Mesenchymal stem cell (in vitro differentiated cells and primary cell): ENCODE data around the gene ZNF444.
"Not testable (repeated sequence)": the region's sequence is repeated elsewhere in the genome, so short reads cannot be mapped to it uniquely, and the experiment has no call there.

Experiments
- DNase-seq: peaks from one replicate; pipeline ENCODE4 v3.0.0-alpha.2; 2013
- H2AFZ ChIP-seq: one replicate; pipeline ENCODE4 v1.6.1; 2013; ENCODE audit warnings: low read depth, mild to moderate bottlenecking, control low read depth, inconsistent platforms, low read length, moderate library complexity
- H2AK5ac ChIP-seq: 2 replicates; pipeline ENCODE4 v1.6.1; 2013; ENCODE audit warnings: low read length, moderate library complexity, mild to moderate bottlenecking, inconsistent platforms; ENCODE audit not compliant: severe bottlenecking
- H2BK120ac ChIP-seq: one replicate; pipeline ENCODE4 v1.6.1; 2013; ENCODE audit warnings: low read depth, mild to moderate bottlenecking, inconsistent platforms, low read length, moderate library complexity
- H2BK12ac ChIP-seq, 2 experiments: one replicate each; pipeline ENCODE4 v1.6.1; 2013; ENCODE audit warnings: inconsistent platforms in 2 of 2, low read length in 2 of 2, mild to moderate bottlenecking in 2 of 2, moderate library complexity in 2 of 2, control low read depth in 1 of 2
- H2BK15ac ChIP-seq: one replicate; pipeline ENCODE4 v1.6.1; 2013; ENCODE audit warnings: mild to moderate bottlenecking, low read depth, inconsistent platforms; ENCODE audit not compliant: poor library complexity, severe bottlenecking
- H2BK5ac ChIP-seq: 2 replicates; pipeline ENCODE4 v1.6.1; 2013; ENCODE audit warnings: low read depth, mild to moderate bottlenecking, low read length, control low read depth, inconsistent platforms; ENCODE audit not compliant: poor library complexity, severe bottlenecking
- H3K14ac ChIP-seq, 2 experiments: one replicate each; pipeline ENCODE4 v1.6.1; 2013; ENCODE audit warnings: inconsistent platforms in 2 of 2, low read length in 2 of 2, control low read depth in 1 of 2, mild to moderate bottlenecking in 1 of 2, moderate library complexity in 1 of 2
- H3K18ac ChIP-seq, 2 experiments: one replicate each; pipeline ENCODE4 v1.6.1; 2013; ENCODE audit warnings: inconsistent platforms in 2 of 2, low read length in 2 of 2, control low read depth in 1 of 2, low read depth in 1 of 2, mild to moderate bottlenecking in 1 of 2
- H3K23ac ChIP-seq, 2 experiments: one replicate each; pipeline ENCODE4 v1.6.1; 2013; ENCODE audit warnings: inconsistent platforms in 2 of 2, low read length in 2 of 2, mild to moderate bottlenecking in 2 of 2, moderate library complexity in 2 of 2, control low read depth in 1 of 2
- H3K27ac ChIP-seq: 2 replicates; pipeline ENCODE4 v1.5.1; 2013; ENCODE audit warnings: mild to moderate bottlenecking, moderate library complexity, low read length, control low read depth, inconsistent platforms; ENCODE audit not compliant: poor library complexity, severe bottlenecking
- H3K27me3 ChIP-seq, 2 experiments: 2 replicates each; pipeline versions ENCODE4 v1.6.1 to v1.7.0; 2013; ENCODE audit warnings: low read length in 2 of 2, mild to moderate bottlenecking in 2 of 2, moderate library complexity in 2 of 2, control low read depth in 1 of 2, inconsistent platforms in 1 of 2; ENCODE audit not compliant: control insufficient read depth in 1 of 2, insufficient read depth in 1 of 2
- H3K36me3 ChIP-seq, 2 experiments: 2 replicates each; pipeline versions ENCODE4 v1.6.1 to v1.7.0; 2013; ENCODE audit warnings: low read length in 2 of 2, control low read depth in 1 of 2, inconsistent platforms in 1 of 2, low read depth in 1 of 2, mild to moderate bottlenecking in 1 of 2; ENCODE audit not compliant: insufficient read depth in 2 of 2, control insufficient read depth in 1 of 2
- H3K4ac ChIP-seq, 2 experiments: one replicate each; pipeline ENCODE4 v1.6.1; 2013; ENCODE audit warnings: inconsistent platforms in 2 of 2, low read length in 2 of 2, mild to moderate bottlenecking in 2 of 2, moderate library complexity in 2 of 2, control low read depth in 1 of 2, low read depth in 1 of 2
- H3K4me1 ChIP-seq: 2 replicates; pipeline ENCODE4 v1.6.1; 2013; ENCODE audit warnings: low read depth, low read length, control low read depth; ENCODE audit not compliant: control insufficient read depth, insufficient read depth
- H3K4me2 ChIP-seq: 2 replicates; pipeline ENCODE4 v1.6.1; 2013; ENCODE audit warnings: low read length, mild to moderate bottlenecking, inconsistent platforms; ENCODE audit not compliant: poor library complexity, severe bottlenecking
- H3K4me3 ChIP-seq, 2 experiments: 2 replicates each; pipeline versions ENCODE4 v1.5.1 to v1.7.0; 2013; ENCODE audit warnings: low read length in 2 of 2, mild to moderate bottlenecking in 2 of 2, control low read depth in 1 of 2, low read depth in 1 of 2; ENCODE audit not compliant: insufficient read depth in 1 of 2
- H3K79me1 ChIP-seq: replicated peaks from 2 replicates; pipeline ENCODE4 v1.6.1; 2013; ENCODE audit warnings: mild to moderate bottlenecking, control low read depth, low read length, inconsistent platforms; ENCODE audit not compliant: poor library complexity, severe bottlenecking
- H3K9ac ChIP-seq: 2 replicates; pipeline ENCODE4 v1.7.0; 2013; ENCODE audit warnings: mild to moderate bottlenecking, low read length, moderate library complexity
- H3K9me3 ChIP-seq: 2 replicates; pipeline ENCODE4 v1.7.0; 2013; ENCODE audit warnings: mild to moderate bottlenecking, low read length; ENCODE audit not compliant: control insufficient read depth
- H4K8ac ChIP-seq: one replicate; pipeline ENCODE4 v1.6.1; 2013; ENCODE audit warnings: inconsistent platforms, mild to moderate bottlenecking, low read length, moderate library complexity
- H4K91ac ChIP-seq: one replicate; pipeline ENCODE4 v1.6.1; 2013; ENCODE audit warnings: mild to moderate bottlenecking, low read length, inconsistent platforms
- WGBS: methylation state at CpG from one replicate; pipeline ENCODE4 v1.1.7; 2013; ENCODE audit warnings: mixed read lengths; 5-methylcytosine and 5-hydroxymethylcytosine counted together

ZNF444 gene

GRCh38 chr19:56191711-56192110 lies 50.6 kb downstream of the ZNF444 start:
- WGBS = 76% methylated on average over 10 of the region's 10 CpGs
- no peaks in the 10 kb centered on the region for H3K27me3 ChIP-seq
- no peak overlapping the region for H3K14ac ChIP-seq
- no peak overlapping the region for H2AFZ ChIP-seq
- H3K4ac ChIP-seq = no peak overlapping the region
- H3K9me3 ChIP-seq = no peaks in the 10 kb centered on the region
- H4K8ac ChIP-seq = no peak overlapping the region
- no peak overlapping the region for H2BK120ac ChIP-seq
- no peak overlapping the region for H3K27ac ChIP-seq
- H3K4me3 ChIP-seq = no peak overlapping the region
- H3K36me3 ChIP-seq = no peaks in the 10 kb centered on the region
- no peak overlapping the region for H2BK12ac ChIP-seq
- no peak overlapping the region for H2AK5ac ChIP-seq
- no peak overlapping the region for H2BK15ac ChIP-seq
- H3K18ac ChIP-seq = no peak overlapping the region
- H3K23ac ChIP-seq = no peak overlapping the region
- DNase-seq = no peak
- H3K4me1 ChIP-seq = peaks cover 1% of the 10 kb centered on the region
- no peaks in the 10 kb centered on the region for H3K79me1 ChIP-seq
- no peak overlapping the region for H4K91ac ChIP-seq
- no peak overlapping the region for H3K9ac ChIP-seq
- no peak overlapping the region for H2BK5ac ChIP-seq
- H3K4me2 ChIP-seq = no peak overlapping the region

GRCh38 chr19:56193981-56194640 lies 53.0 kb downstream of the ZNF444 start:
- no peak overlapping the region for H3K9ac ChIP-seq
- no peak overlapping the region for H3K4ac ChIP-seq
- H4K8ac ChIP-seq = no peak overlapping the region
- no peak overlapping the region for H4K91ac ChIP-seq
- no peaks in the 10 kb centered on the region for H3K27me3 ChIP-seq
- no peak overlapping the region for H2BK5ac ChIP-seq
- H2AK5ac ChIP-seq = no peak overlapping the region
- no peaks in the 10 kb centered on the region for H3K9me3 ChIP-seq
- H3K79me1 ChIP-seq = no peaks in the 10 kb centered on the region
- H2BK12ac ChIP-seq = no peak overlapping the region
- 76% methylated on average over 11 of the region's 12 CpGs for WGBS
- H2BK120ac ChIP-seq = no peak overlapping the region
- no peak overlapping the region for H3K27ac ChIP-seq
- no peaks in the 10 kb centered on the region for H3K36me3 ChIP-seq
- H3K4me3 ChIP-seq = no peak overlapping the region
- no peak overlapping the region for H3K23ac ChIP-seq
- peaks cover 1% of the 10 kb centered on the region for H3K4me1 ChIP-seq
- no peak overlapping the region for H2BK15ac ChIP-seq
- H2AFZ ChIP-seq = no peak overlapping the region
- H3K4me2 ChIP-seq = no peak overlapping the region
- no peak overlapping the region for H3K14ac ChIP-seq
- DNase-seq = no peak
- H3K18ac ChIP-seq = no peak overlapping the region

GRCh38 chr19:56197646-56198045 lies 56.6 kb downstream of the ZNF444 start, which contains the start of gene ZSCAN5B:
ZSCAN5B (minus strand) TSS chr19:56197783; CDS start chr19:56193052, 4,731 bp downstream.
- H3K27me3 ChIP-seq, H3K14ac ChIP-seq, H4K91ac ChIP-seq, H3K9ac ChIP-seq, H2BK12ac ChIP-seq, H2BK15ac ChIP-seq, H4K8ac ChIP-seq, H3K79me1 ChIP-seq, H3K18ac ChIP-seq, H3K27ac ChIP-seq, H3K23ac ChIP-seq, H2AFZ ChIP-seq, H3K4me1 ChIP-seq, DNase-seq, H2BK120ac ChIP-seq, H3K4me3 ChIP-seq, H3K4ac ChIP-seq, H3K4me2 ChIP-seq, H3K36me3 ChIP-seq, H3K9me3 ChIP-seq, H2AK5ac ChIP-seq, H2BK5ac ChIP-seq: not testable (repeated sequence)
- 88% methylated on average over 18 of the region's 23 CpGs for WGBS

- H2AFZ ChIP-seq = no peak overlapping the region
- no peak overlapping the region for H3K4me2 ChIP-seq
- no peak overlapping the region for H3K9ac ChIP-seq
- no peak overlapping the region for H4K8ac ChIP-seq
- H2AK5ac ChIP-seq = no peak overlapping the region
- H3K9me3 ChIP-seq = no peaks in the 10 kb centered on the region
- H3K23ac ChIP-seq = no peak overlapping the region
- H3K4ac ChIP-seq = no peak overlapping the region
- no peaks in the 10 kb centered on the region for H3K36me3 ChIP-seq
- H3K14ac ChIP-seq = no peak overlapping the region
- no peak overlapping the region for H2BK15ac ChIP-seq
- no peak overlapping the region for H3K4me3 ChIP-seq
- no peak overlapping the region for H3K18ac ChIP-seq
- H3K27ac ChIP-seq = no peak overlapping the region
- no peaks in the 10 kb centered on the region for H3K4me1 ChIP-seq
- 68% methylated on average over 5 of the region's 7 CpGs for WGBS
- no peaks in the 10 kb centered on the region for H3K27me3 ChIP-seq
- no peaks in the 10 kb centered on the region for H3K79me1 ChIP-seq
- H2BK5ac ChIP-seq = no peak overlapping the region
- H2BK120ac ChIP-seq = no peak overlapping the region
- DNase-seq = no peak
- no peak overlapping the region for H2BK12ac ChIP-seq
- no peak overlapping the region for H4K91ac ChIP-seq
Observed at GRCh38 chr19:56199687-56200086, 58.6 kb downstream of the ZNF444 start.
